GM19372 (cell line): ENCODE measurements around the gene TUNAR.

Experiments
- ATAC-seq: cut with Tn5 transposase; IDR thresholded peaks from one replicate; pipeline ENCODE4 v1.9.1; 2021; ENCODE audit warnings: mild to moderate bottlenecking, low read depth, moderate library complexity; ENCODE audit not compliant: unreplicated experiment

The TUNAR gene

DNA sequence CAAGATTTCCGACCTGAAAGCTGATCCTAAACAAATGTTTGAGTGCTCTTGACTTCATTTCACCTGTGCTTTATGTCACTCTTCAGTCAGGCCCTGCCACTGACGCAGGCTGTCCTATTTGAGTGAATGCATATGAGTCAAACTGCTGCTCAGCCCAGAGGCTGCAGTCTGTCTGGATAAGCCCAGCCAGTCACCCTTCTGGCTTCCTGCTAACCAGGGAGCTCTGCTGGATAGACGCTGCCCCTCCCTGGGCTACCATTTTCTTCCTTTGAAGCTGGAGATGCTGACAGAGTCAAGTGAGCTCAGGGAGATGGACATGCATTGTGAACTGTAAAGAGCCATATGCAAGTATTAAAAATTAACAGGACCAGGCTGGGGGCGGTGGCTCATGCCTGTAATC lies 5.1 kb upstream of the TUNAR start:
- no peak for ATAC-seq

DNA sequence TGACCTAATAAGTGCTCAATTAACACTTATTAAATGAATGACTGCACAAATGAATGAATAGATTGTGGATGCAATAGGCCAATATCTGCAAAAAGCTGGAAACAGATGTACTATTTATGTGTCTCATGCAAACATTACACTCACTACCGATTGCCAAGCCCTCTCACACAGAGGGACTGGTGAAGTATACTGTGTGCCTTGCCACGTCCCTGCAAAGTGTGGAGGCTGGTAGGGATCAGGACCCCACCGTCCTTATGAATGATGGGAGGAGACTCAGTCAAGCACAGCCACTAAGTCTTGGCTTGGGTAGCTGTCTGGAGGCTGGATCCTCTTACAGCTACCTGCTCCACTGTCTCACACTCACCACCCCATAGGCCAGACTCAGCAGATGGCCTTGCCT lies 3.9 kb upstream of the TUNAR start:
- no peak for ATAC-seq

DNA sequence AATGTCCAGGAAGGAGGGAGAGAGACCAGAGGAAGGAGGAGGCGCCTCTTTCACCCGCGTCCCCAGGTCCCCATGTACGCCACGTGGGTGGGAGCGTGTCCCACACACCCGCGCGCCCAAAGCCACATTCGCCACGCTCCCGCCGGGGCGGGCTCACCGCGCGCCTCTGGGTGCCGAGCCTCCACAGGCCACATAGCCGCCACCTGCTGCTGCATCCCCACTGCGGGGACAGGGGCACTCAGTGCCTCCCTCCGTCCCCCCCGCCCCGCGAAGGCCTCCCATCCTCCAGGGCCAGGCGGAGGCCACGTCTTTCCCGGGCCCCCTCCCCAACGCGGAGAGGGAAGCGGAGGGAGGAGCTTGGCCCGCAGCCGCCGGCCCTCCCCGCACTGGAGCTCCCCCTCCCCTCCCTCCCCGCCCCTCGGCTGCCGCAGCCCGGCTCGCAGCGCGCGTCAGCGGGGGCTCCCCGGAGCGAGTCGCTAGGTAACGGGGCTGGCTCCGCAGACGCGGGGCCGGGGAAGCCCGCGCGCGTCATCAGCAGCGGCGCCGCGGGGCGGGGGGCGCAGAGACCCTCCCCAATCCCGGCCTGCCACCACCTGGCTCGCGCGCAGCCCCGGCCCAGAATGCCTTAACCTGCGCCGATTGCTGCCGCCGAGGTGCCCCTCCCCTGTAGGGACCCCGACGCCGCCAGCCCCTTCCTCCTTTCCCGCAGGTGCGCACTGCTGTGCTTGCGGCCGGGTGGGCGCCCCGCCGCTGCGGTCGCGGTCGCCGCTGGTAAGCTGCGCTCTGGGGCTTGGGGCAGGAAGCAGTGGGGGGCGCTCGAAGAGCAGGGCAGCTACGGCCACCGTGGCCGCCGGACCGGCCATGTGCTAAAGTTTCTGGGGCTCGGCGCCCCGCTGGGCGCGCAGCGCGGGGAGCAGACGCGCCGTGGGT lies 536 bp upstream of the TUNAR start:
- no peak for ATAC-seq

DNA sequence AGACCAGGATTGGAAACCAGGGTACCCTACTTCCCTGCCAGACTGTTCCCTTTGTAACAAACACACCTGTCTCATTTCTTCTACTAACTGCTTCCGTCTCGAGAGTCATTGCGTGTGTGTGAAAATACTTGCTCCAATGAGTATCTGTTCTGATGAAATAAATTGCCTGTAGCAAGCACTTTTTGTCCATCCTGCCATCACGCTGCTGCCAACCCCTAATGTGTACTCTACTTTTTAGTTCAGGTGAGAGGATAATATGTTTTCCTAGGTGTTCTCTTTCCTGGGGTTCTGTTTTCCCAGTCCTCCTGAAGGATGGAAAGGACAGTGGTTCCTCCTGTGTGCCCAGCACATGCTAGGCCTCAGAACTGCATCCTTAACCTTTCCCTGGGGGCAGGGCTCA lies 1.0 kb downstream of the TUNAR start:
- no peak for ATAC-seq

DNA sequence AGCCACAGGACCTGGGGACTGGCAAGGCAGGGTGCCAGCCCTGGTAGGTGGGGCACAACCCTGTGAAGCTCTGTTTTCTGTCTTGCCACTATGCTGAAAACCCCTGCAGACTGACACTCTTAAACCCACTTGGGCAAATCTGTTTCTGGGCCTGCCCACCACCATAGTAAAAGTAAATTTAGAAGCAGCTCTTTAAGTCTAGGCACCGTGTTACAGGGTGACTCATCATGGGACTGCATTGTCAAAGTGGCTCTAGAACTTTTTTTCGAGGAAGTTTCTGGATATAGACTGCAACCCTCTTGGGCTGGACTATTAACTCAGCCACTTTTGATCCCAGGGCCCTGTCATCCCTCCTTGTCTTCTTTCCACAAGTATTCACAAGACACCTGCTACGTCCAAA lies 7.7 kb downstream of the TUNAR start:
- ATAC-seq: no peak

DNA sequence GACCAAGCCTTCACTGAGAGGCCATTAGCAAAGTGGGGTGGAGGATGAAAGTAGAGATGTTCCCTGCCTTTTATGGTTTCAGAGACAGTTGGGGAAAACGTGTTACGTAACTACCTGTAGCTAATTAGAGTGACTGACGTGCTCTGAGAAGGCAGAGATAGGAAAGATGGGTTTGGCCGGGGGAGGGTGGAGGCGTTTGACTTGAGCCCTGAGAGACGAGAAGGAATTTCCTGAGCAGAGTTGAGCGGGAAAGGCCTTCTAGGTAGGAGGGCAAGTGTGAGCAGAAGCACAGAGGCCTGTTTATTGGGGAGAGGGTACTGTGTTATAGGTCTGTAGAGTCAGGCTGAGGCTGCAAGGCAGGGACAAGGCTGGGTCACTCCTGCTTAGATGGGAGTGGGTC lies 8.6 kb downstream of the TUNAR start:
- ATAC-seq: no peak

DNA sequence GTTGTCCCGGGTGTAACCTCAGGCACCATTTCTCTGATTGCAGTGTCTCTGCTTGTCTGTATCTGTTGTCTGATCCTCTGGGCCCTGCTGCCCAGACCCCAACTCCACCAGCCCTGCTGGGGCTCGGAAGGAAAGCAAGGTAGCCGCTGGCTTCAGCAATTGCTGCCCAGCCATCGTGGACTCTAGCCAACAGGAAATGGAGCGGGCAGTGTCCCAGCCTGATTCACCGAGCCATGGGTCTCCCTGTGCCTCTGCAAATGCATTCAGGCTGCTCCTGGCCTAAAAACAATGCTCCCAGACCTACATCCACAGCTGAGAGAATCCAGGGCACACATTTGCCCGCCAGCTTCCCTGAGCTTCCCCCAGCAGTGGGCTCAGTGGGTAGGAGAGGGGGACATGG lies 9.2 kb downstream of the TUNAR start:
- ATAC-seq: no peak

DNA sequence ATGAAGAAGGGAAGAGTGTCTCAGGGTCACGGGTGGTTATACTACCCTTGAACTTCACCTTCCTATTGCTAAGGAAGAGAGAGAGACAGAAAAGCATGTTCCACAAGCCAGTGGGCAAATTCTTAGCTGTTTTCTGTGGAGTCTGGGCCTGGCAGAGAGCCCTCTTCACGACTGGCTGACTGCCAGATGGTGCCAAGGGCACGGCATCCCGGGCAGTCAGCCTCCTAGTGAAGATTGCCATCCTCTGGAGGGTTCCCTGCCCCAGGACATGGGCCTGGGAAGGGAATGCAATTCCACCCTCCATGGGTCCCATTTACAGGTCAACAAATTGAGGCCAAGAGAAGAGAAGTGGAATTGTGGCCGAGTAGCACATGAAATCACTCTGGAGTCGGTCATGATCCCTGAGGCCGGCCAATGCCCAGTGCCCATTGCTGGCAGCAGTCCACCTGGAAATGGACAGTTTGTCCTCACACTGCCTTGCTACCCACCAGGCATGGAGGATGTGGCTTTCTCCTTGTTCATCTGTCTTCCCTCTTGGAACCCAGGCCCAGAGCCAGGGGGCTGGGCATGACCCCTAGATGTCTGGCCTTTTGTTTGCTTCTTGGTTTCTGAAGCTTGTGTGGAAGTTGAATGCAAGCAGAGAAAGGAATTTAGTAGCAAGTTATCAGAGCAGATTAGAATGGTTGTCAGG lies 9.9 kb downstream of the TUNAR start:
- no peak for ATAC-seq

DNA sequence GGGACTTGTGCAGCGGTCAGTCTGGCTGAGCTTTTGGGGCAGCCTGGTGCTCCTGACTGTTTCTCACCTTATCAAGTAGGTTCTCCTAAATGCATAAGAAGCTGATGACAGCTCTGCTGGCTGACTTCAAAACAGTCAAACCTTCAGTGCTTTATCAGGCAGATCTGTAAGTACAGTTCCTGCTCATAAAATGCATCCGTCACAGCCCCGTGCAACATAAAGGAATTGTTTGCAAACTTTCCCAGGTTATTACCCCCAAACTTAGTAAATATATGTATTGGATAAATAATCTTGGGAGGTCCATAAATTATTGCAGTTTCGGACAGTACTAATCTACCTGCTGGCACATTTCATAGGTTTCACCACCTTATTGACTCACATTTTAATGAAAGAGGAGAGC lies 10.7 kb downstream of the TUNAR start:
- ATAC-seq: no peak

DNA sequence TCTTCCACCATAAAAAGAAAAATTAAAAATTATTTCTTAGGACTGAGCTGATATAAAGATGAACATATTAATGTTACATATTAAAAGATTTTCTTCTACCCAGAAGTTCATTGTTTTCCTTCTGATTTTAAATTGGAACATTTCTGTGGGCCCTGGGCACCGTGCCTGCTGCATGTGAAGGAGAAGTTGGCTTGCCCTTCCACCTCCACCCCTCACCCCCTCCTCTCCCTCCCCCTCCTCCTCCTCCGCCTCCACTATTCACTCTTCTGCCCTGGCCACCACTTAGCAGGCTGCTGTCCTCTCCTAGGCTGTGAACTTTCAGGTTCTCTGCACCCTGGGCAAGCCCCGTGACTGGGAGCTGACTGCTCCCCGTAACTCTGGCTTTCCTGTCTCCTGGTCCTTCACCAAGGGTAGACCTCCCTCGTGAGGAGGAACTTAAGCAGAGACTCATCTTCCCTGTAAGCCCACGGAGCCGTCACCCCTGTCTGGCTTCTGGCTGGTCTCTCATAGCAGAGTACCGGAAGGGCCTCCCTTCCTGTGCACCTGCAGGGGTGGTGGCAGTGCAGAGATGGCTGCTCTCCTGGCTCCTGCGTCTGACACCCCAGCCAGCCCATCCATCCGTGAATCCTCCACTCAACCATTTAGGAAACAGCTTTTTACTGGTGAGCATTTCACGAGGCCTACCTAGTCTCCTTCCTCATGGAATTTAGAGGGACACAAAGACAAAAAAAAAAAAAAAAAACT lies 12.8 kb downstream of the TUNAR start:
- no peak for ATAC-seq

DNA sequence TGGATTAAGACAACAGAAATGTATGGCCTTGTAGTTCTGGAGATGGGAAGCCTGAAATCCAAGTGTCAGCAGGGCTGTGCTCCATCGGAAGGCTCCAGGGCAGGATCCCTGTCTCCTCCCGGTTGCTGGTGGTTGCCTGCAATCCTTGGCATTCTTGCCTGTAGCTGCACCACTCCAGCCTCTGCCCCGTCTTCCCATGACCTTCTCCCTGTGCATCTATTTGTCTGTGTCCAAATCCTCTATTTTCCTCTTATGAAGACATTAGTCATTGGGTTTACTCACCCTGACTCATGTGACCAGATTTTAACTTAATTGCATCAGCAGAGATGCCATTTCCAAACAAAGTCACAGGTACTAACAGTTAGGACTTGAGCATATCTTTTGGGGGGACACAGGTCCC lies 15.1 kb downstream of the TUNAR start:
- no peak for ATAC-seq

DNA sequence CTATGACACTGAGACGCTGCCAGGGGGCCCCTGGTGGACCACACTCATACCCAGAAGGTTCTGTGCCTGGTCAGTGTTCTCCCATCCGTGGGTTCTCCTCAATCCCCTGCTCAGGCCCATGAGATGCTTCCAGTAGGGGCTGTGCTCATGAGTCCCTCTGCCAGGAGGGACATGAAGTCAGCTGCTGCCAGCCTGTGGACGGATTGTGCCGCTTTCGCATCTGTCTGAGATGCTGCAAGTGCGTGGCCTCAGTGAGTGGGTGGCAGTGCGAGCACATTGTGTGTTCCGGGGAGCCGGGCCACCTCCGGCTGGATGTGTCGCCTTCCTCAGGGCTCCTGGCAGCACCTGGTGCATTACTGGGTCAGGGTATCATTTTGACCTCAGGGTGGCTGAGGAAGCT lies 15.5 kb downstream of the TUNAR start:
- no peak for ATAC-seq

DNA sequence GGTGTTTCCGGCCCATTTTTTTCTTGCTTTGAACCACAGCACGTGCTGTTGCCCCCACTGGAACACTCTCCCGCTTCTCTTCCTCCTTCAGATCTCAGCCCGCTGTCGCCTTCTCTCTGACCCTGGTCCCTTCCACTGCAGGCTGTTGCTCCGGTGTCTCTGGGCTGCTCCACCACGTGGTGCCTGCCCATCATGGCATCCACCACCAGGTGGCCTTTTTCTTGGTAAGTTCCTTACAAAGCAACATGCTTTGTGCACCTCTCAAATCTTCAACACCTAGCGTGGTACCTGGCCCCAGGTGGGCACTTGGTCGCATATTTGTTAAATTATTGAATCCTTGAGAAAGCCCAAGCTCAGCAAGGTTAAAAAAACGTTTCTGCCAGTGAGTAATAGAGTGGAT lies 19.1 kb downstream of the TUNAR start:
- ATAC-seq: no peak

DNA sequence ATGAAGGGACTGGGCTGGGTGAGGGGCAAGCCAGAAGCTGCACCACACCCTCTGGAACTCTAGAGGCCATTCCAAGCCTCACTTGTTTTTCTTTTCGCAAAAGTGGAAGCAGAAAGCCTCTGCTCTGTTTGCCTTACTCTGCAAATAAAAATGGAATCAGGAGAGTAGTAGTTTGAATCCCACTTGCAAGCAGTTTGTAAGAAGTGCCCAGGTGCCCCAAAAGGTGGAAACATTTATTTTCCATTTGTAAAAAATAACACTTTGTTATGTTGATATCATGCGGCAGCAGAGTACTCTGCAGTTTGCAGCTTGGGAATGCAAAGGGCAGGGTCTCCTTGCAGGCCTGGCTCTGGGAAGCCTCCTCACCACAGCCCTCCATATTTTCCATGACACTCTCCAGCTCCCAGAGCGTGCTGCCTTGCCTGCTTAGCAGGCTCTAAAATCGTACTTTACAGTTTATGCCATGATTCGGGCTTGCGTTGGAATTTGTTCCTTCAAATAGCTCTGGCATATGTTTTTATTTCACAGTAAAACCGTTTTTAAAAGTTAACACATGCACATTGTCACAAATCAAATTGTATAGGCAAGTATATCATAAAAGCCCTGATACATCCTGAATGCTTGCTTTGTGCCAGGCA lies 20.0 kb downstream of the TUNAR start:
- no peak for ATAC-seq

DNA sequence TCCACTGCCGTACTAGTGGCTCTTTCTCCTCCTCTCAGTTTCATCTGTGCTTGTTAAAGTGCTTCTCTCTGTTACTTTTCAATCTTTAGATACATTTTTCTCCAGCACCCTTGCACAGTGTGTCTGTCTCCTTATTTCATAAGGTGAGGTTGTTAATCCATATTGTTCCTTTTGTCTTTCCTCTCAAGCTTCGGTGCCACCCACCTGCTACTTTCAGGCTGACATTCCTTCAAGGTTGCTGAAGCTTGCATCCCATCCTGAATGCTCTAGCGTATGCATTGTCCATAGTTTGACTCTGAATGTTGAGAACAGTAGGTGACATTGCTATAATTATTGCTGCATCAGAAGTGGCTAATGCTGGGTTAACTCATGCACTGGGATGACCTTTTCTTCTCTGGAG lies 20.6 kb downstream of the TUNAR start:
- ATAC-seq: no peak

DNA sequence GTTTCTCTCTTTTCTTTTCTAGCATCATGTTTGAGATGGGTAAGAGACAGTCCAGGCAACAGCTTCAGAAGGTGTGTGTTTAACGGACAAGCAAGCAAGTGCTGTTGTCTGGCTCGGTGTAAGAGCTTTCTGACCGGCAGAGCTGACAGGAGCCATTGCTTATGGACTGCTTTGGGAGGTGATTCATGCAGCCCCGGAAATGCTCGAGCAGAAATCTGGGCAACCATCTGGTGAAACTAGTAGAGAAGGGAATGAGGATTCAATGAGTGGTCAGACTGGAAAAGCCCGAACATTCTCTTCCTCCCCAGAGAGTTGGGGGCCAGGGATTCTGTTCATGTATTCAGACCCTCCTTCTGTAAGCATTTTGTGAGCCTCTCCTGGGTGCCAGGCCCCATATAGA lies 24.4 kb downstream of the TUNAR start:
- no peak for ATAC-seq

DNA sequence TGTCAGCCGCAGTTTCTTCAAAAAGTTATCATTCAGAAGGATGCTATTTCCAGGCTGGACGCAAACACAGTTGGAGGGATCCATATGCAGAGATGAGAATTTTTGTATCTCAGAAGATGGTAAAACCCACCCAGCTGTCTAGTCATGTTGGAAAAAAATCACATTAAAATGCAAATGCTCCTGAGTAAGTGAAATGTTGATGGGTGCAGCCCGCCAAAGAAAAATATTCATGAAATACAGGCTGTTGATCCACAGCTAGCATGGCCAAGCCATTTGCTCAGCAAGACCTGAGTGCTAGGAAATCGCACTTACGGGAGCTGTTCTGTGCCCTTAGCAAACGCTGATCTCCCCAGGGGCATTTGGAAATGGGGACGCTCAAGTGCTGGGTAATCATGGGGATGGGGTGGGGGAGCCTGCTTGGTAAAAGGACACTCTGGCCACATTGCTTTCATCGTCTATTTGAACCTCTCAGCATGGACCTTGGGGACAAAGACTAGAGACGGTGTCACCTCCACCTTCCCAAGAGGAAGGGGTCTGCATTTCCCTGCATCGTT lies 25.7 kb downstream of the TUNAR start:
- ATAC-seq: no peak

DNA sequence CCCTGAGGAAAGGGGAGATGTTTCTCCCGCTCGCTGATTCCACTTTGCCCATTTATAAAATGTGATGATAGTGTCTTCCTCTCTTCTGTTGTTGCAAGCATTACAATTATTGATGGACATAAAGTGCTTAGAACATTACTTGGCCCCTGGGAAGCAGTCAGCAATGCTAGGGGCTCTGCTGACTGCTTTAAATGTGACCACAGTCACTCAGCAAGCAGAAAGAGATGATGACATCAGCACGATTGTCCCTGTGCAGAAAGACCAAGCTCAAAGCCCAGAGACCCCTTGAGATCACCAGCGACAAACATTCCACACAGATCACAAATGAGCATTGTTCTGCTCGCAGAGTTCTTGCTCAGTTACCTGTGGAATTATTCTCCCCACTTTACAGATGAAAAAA lies 26.5 kb downstream of the TUNAR start:
- ATAC-seq: no peak

DNA sequence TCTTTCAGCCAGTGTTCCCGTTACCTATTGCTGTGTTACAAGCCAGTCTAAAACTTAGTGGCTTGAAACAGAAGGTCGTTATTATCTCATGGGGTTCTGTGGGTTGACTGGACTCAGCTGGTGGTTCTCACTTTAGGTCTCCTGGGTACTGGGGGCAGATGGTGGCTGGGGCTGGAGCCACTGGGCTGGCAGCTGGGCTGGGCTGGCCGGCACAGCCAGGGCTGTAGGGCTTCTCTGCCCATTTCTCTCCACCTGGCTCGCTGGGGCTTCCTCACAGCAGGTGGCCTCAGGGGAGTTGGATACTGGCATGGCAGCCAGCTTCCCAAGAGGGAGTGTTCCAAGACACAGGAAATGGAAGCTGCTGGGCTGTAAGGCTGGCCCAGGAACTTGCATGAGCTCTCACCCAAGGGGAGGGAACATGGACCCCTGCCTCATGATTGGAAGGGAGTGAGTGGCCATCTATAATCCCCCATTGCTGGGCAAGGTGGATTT lies 27.0 kb downstream of the TUNAR start:
- no peak for ATAC-seq

DNA sequence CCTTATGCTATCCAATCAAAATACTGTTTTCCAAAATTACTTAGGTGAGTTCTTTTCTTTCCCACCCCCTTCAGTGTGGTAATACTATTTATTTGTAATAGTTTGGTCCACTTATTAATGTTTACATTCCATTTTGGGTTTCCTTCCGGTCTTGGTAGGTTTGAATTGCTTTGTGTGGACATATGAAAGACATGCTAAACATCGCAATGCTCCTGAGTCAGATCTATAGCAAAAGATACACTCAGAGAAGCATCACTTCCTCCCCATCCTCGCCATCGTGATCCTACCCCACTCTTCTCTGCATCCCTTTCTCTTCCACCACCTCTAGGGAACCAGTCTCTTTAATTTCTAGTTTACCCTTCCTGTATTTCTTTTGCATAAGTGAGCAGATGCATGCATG lies 30.0 kb downstream of the TUNAR start:
- ATAC-seq: no peak
